ENCODE data around the gene KRTAP5-3. TPM values are rescaled to one million over a fixed set of nuclear protein-coding genes. Genes with fewer than 3 reads are reported as not detected.

KRTAP5-3 gene
- total RNA-seq, 1 donor from 2014 or later = not detected

DNA sequence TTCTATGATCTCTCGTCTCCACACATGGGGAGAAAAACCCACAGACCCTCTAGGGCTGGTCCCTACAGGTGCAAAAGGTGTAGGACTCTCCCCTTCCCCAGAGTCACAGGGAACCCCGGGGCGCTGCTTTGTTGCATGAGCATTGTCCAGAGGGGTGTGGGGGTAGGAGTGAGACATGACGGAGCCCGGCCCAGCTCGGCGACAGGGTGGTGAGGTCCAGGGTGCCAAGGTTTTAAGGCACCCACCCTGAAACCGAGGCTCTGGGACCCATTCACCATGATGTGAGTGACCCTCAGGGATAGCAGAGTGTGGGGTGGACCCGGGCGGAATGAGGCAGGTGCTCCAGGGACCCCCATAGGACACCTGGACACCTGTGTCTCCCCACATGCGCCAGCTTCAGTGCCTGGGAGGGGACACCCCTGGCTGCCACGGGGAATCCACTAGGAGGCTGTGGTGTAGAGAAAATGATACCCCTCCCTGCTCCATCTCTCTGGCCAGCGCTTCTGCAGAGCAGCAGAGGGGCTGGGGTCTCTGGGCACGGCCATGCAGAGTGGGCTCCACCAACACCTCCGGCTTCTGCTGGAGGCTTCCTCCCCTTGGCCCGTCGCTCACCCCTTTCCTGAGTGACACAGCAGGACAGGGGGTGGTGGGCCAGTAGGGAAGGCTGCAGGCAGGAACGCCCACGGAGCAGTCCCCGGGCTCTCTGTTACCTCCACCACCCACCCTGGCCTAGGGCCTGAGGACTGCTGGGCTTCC lies 36.5 kb upstream of the KRTAP5-3 start:
- ATAC-seq (no peak), DNase-seq (no peak)
- intact Hi-C loops (cut with micrococcal nuclease) = no loop called here

DNA sequence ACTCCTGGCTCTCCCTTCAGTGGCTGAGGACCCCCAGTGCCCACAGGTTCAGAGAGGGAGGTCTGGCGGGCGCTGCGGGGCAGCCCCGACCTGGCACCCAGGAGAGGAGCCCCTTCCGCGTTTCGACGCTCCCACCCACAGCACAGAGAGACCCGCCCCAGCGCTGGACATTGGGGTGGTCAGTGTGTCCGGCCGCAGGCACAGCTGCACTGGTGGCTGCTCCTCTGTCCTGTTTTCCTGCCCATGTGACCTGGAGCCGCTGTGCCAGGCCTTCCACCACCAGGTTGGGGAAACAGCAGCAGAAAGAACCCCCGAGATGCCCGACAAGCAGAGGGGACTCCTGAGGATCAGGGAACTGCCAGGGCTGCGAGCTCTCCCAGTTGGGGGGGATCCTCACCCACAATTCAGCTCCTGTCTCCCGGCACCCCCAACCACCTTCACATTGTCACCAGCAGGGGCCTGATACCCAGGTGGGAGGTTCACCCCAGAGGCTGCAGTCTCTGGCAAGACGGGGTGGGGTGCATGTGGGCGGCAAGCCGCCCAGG lies 35.0 kb upstream of the KRTAP5-3 start:
- no peak for ATAC-seq
- intact Hi-C loops (cut with micrococcal nuclease) = no loop called here

DNA sequence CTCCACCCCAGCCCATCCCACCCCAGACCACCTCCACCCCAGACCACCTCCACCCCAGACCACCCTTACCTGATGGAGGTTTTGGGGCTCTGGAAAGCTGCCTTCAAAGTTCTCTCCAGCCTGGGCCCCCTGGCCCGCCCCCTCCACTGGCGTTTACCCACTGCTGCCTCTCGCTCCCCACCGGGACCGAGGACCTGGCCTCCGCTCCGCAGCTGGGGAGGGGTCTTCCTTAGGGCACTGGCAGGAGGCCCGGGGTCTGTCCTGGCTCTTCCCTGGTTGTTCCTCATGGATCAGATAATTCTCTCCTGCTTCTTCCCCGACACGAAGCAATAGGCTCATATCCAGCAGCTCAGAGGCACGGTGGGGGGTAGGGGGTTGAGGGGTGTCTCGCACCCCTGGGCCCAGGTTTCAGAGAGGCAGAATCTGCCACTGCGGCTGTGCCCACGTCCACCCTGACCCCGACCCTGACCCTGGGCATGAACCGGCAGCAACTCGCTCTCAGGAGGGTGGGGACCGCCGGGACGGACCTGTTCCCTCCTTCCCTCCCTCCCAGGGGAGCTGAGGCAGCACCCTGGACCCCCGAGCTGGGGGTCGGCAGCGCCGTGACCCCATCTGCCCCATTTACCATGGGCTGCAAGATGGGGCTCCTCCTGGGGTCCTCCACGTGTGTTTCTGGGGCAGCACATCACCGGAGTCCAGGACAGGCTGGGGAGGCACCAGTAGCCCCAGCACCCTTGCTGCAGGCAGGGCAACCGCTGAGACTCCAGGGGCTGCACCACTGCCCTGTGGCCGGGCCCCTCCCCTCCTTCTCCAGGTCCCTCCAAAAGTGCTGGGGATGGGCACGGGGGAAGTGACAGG lies 34.3 kb upstream of the KRTAP5-3 start:
- no peak for ATAC-seq
- intact Hi-C loops (cut with micrococcal nuclease) = no loop called here
- DNase-seq = no peak

More for the DNA sequence above, 35.0 kb upstream of the KRTAP5-3 start:
- DNase-seq = no peak

DNA sequence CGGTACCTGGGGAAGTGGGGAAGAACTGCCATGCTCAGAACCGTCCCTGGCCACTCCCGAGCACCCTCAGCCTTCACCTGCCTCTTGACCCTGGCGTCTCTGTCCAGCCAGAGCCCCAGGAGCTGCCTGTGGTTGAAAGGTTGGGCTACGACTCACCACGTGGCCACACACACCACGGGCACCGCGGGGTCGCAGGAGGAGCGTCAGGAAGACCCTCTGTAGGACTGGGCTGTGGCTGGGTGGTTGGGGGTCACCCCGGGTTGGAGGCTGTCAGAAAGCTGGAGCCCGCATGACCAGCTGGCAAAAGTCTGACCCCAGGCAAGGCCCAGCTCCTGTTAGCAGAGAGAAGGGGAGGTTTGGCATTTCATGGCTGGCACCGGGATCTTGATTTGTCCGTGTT lies 32.8 kb upstream of the KRTAP5-3 start:
- ATAC-seq = no peak
- intact Hi-C loops (cut with micrococcal nuclease) = no loop called here
- no peak for DNase-seq

DNA sequence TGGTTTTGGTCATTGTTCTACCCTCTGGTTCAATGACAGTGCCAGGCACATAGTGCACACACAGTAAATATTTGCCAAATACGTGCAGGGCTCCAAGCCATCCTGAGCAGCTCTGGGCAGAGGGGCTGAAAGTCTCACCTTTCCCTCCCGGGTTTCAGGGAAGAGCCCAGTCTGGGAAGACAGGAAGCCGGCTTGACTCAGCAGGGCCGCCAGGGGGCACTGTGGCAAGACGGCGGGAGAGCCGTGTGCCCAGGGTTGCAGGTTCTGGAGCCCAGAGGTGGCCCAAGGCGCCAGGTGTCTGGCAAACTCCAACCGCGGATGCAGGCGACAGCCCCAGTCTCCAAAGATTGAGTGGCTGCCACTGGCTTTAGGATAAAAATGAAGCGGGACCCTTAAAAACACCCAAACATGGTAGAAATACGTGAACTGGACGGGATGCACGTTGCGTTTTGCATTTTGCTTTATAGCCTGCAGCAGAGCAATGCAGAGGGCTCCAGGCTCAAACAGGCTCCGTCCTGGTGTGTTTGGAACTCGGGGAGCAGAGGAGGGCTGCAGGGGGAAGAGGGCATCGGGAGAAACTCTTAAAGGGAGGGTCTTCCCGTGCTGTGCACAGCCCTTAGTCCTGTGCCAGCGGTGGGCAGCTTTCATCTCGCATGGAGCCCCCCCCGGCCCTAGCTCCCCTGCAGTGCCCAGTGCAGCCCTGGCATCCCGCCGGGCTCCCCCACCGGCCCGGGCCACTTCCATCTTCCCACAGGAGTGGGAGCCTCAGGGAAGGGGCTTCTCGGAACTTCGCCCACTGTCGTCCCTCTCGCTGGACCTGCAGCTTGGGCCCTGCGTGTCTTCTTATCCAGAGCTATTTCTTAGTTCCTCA lies 32.0 kb upstream of the KRTAP5-3 start:
- peak; percentile 56 for ATAC-seq
- no peak for DNase-seq
- intact Hi-C loops (cut with micrococcal nuclease) = no loop called here

DNA sequence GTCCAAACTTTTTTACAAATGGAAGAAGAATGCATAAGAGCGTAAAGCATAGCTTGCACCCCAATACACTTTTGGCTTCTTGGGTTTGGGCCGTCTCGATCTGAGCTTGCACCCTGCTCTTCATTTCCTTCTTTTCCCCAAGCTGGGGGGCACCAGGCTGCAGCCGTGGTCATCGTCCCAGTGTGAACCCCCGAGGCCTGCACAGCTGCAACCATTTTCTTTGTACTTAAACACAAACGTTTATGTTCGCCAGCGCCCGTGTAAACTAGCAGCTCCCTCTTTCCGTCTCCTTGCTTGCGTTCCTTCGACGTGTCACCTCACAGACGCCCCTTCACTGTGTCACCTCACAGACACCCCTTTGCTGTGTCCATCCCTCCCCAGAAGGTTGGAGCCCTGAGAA lies 31.4 kb upstream of the KRTAP5-3 start:
- DNase-seq (no peak), ATAC-seq (no peak)
- intact Hi-C loops (cut with micrococcal nuclease) = no loop called here

GRCh38 chr11:1639102-1639620 lies 30.9 kb upstream of the KRTAP5-3 start:
- intact Hi-C loops (cut with micrococcal nuclease) = no loop called here
- ATAC-seq (peak; percentile 62), DNase-seq (peak; percentile 62)

DNA sequence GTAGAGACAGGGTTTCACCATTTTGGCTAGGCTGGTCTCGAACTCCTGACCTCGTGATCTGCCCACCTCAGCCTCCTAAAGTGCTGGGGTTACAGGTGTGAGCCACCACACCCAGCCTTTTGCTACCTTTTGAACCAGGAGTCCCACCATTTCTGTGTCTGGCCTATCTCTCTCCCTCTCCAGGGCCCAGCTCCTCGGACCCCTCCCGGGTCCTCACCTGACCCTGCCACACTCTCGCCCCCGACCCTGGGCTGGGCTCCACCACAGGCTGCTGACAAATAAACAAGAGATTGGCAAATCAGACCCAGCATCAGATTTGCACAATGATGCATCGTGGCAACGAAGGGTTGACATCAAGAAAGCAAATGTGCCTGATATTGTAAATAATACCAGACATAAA lies 30.1 kb upstream of the KRTAP5-3 start:
- intact Hi-C loops (cut with micrococcal nuclease) = no loop called here
- DNase-seq = no peak
- no peak for ATAC-seq

- DNase-seq (no peak), ATAC-seq (no peak)
- intact Hi-C loops (cut with micrococcal nuclease) = no loop called here
Measured at GRCh38 chr11:1637628-1638027, 29.4 kb upstream of the KRTAP5-3 start.

DNA sequence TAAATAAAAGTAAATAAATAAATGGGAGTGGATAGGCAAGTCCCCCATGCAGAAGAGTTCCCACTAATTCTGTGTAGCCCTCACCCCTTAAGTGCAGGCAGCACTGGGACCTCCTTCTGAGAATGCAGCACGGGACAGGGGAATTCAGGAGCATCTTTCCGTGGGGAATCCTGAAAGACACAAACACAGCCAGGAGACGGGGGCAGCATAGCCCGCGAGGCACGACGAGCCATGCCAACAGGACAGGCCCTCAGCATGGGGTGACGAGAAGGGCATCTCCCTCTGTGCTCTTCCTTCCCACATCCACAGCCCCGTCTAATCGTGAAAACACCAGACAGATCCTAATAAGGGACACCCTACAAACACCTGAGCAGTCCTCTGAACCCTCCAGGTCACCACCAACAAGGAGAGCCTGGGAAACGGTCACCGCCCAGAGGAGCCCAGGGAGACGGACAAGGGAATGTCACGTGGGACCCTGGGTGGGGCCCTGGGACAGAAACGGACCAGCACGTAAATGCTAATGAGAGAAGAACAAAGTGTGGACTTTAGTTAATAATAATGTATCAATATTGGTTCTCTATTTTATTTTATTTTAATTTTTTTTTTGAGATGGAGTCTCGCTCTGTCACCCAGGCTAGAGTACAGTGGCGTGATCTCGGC lies 28.2 kb upstream of the KRTAP5-3 start:
- DNase-seq (no peak), ATAC-seq (no peak)
- intact Hi-C loops (cut with micrococcal nuclease) = no loop called here

GRCh38 chr11:1633864-1634263 lies 25.6 kb upstream of the KRTAP5-3 start:
- intact Hi-C loops (cut with micrococcal nuclease) = no loop called here
- ATAC-seq = no peak
- DNase-seq = no peak

DNA sequence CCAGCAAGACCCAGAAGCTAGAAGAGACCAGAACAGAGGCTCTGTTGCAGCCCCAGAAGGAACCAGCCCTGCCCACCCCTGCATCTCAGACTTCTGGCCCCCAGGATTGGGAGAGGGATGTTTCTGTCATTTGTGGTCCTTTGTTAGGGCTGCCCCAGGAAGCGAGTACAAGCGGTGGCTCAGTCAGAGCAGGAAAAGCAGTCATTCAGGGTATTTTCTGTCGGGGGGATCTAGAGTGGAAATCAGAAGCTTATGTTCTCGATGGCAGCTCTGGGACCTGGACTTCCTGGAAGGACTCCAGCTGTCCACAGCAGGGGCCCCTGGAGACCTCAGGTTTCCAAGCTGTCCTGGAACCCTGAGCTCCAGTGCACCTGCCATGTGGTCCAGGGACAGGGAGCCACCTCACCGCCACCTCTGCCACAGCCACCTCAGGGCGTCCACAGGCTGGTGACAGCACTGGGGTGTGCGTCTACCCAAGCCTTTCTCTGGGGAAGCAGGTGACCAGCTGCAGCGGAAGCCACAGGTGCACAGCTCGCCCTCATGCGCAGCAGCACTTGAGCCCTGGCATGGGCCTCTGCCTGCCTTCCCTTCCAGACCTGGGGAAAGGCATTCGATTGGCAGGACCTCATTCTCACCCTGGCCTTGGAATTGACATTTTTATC lies 23.9 kb upstream of the KRTAP5-3 start:
- ATAC-seq = no peak
- intact Hi-C loops (cut with micrococcal nuclease) = no loop called here
- DNase-seq = no peak

GRCh38 chr11:1631066-1631568 lies 22.9 kb upstream of the KRTAP5-3 start:
- no peak for DNase-seq
- intact Hi-C loops (cut with micrococcal nuclease) = no loop called here
- no peak for ATAC-seq

DNA sequence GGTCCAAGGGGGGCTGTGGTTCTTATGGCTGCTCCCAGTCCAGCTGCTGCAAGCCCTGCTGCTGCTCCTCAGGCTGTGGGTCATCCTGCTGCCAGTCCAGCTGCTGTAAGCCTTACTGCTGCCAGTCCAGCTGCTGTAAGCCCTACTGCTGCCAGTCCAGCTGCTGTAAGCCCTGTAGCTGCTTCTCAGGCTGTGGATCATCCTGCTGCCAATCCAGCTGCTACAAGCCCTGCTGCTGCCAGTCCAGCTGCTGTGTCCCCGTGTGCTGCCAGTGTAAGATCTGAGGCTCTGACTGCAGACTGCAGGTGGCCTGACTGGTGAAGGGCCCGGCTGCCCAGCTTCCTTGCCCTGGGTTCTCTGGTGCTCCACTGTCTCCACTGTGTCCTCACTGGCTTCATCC lies 22.0 kb upstream of the KRTAP5-3 start:
- DNase-seq (no peak), ATAC-seq (no peak)
- intact Hi-C loops (cut with micrococcal nuclease) = no loop called here

GRCh38 chr11:1629326-1630185 lies 21.3 kb upstream of the KRTAP5-3 start, which contains the start of gene KRTAP5-5:
Gene KRTAP5-5, plus strand, starts transcription at chr11:1629775. Its CDS starts 66 bp downstream, at chr11:1629841.
- intact Hi-C loops (cut with micrococcal nuclease) = no loop called here
- ATAC-seq = no peak

GRCh38 chr11:1628506-1629325 lies 20.5 kb upstream of the KRTAP5-3 start:
- peak; percentile 89 for ATAC-seq
- DNase-seq = peak; percentile 66
- intact Hi-C loops (cut with micrococcal nuclease) = no loop called here

More at GRCh38 chr11:1629326-1630185, 21.3 kb upstream of the KRTAP5-3 start, which contains the start of gene KRTAP5-5:
- DNase-seq = no peak
